Measurements from ENCODE around the gene RCAN1. TPM values are rescaled to one million over a fixed set of nuclear protein-coding genes. Genes with fewer than 3 reads are reported as not detected.

Gene RCAN1
- total and polyA plus RNA-seq, 2 of the 4 experiments (the other 2 are of a cell fraction): 53.5 to 175 TPM

GRCh38 chr21:34557261-34557660 is 57.7 kb downstream of the RCAN1 start:
- Histone ChIP-seq H3K27me3 (ENCODE audit: control insufficient read depth, insufficient read depth, low read length) (no peaks in the 10 kb centered on the region), H3K9me1 (ENCODE audit: insufficient read depth, low read length) (peaks cover 2% of the 10 kb centered on the region), H4K5ac (ENCODE audit: low read depth, low read length) (no peak overlapping the region), H3K4me2 (ENCODE audit: low read depth, low read length) (no peak overlapping the region), H3K79me1 (ENCODE audit: low read depth in 1 of 2, low read length in 2 of 2) (peaks cover 6 to 15% of the 10 kb centered on the region in 2 experiments), H3K4ac (ENCODE audit: low read depth, low read length) (no peak overlapping the region), H3K23ac (ENCODE audit: low read depth, low read length) (no peak overlapping the region), H4K91ac (ENCODE audit: insufficient read depth, low read depth, low read length) (no peak overlapping the region), H3K56ac (ENCODE audit: extremely low read depth, insufficient read depth, low read length) (no peak overlapping the region), H2BK20ac (ENCODE audit: low read depth, low read length) (no peak overlapping the region), H3K9ac (ENCODE audit: low read depth, low read length) (no peak overlapping the region), H4K20me1 (ENCODE audit: insufficient read depth, low read length) (no peaks in the 10 kb centered on the region), H3K4me3 (ENCODE audit: insufficient read depth, low read depth, low read length) (no peak overlapping the region), H2AK5ac (ENCODE audit: low read depth, low read length) (no peak overlapping the region), H2AK9ac (replicated peaks; ENCODE audit: low read depth, low read length, poor library complexity) (no peak overlapping the region), H3K27ac (ENCODE audit: insufficient read depth, low read length) (no peak overlapping the region), H2BK120ac (ENCODE audit: low read depth, low read length) (no peak overlapping the region), H3K4me1 (ENCODE audit: control insufficient read depth, insufficient read depth, low read length) (peaks cover 8% of the 10 kb centered on the region), H3K14ac (replicated peaks; ENCODE audit: low read depth, low read length) (no peak overlapping the region), H2BK15ac (ENCODE audit: low read depth, low read length) (no peak overlapping the region), H3K18ac (ENCODE audit: low read depth, low read length) (no peak overlapping the region), H4K8ac (ENCODE audit: low read depth in 2 of 2, low read length in 2 of 2) (no peak overlapping the region), H2AFZ (replicated peaks; ENCODE audit: low read length, poor library complexity) (no peak overlapping the region), H2BK5ac (ENCODE audit: low read depth, low read length, poor library complexity, severe bottlenecking) (no peak overlapping the region), H3K9me3 (ENCODE audit: control insufficient read depth, insufficient read depth, low read length) (no peaks in the 10 kb centered on the region), H3K36me3 (ENCODE audit: control insufficient read depth, insufficient read depth, low read length) (no peaks in the 10 kb centered on the region)
- BruUV-seq (replicated peaks): no TSS peak
- no peak for ATAC-seq (ENCODE audit: low read depth)
- no peak for TF ChIP-seq USF2 (IDR thresholded peaks at IDR 0.05; ENCODE audit: low read depth, low read length)
- no peak for TF ChIP-seq MAFK (IDR thresholded peaks at IDR 0.05; ENCODE audit: low read depth, low read length)
- no peak for TF ChIP-seq ELK1 (IDR thresholded peaks at IDR 0.05; ENCODE audit: borderline replicate concordance, low read depth, low read length)
- no peak for TF ChIP-seq CHD1 (IDR thresholded peaks at IDR 0.05; ENCODE audit: low read depth, low read length)
- no peak for TF ChIP-seq RFX5 (IDR thresholded peaks at IDR 0.05; ENCODE audit: low read depth, low read length)
- TF ChIP-seq SMC3 (IDR thresholded peaks at IDR 0.05; ENCODE audit: low read depth, low read length): no peak
- no peak for TF ChIP-seq FOS (IDR thresholded peaks at IDR 0.05; ENCODE audit: low read depth, low read length)
- no peak for TF ChIP-seq RCOR1 (IDR thresholded peaks at IDR 0.05; ENCODE audit: insufficient replicate concordance, low read length)
- TF ChIP-seq CEBPB (IDR thresholded peaks at IDR 0.05; ENCODE audit: low read depth, low read length): no peak
- in situ Hi-C loops (cut with MboI; ENCODE audit: low sequenced_read_pairs): no loop called here
- ChIA-PET POLR2A (ENCODE audit: unreplicated experiment) (no interaction called here), CTCF (no interaction called here)
- DNase-seq: no peak
- intact Hi-C loops (cut with micrococcal nuclease): no loop called here
- dilution Hi-C loops (cut with HindIII; ENCODE audit: low sequenced_read_pairs, unreplicated experiment): no loop called here
- WGBS, 2 experiments (ENCODE audit: extremely low coverage in 2 of 2, insufficient read length in 1 of 2): no CpG with 5 or more reads among the region's 5 CpGs

All from IMR-90 (cell line).